ENCODE measurements around the gene GALNT1. TPM values are rescaled to one million over a fixed set of nuclear protein-coding genes. Genes with fewer than 3 reads are reported as not detected.
A peak's percentile ranks its signal among the peaks of the same experiment; 100 is the strongest.

Gene GALNT1
- polyA plus RNA-seq, 4 donors: 56.2 to 94.7 (median 76.1) TPM

DNA sequence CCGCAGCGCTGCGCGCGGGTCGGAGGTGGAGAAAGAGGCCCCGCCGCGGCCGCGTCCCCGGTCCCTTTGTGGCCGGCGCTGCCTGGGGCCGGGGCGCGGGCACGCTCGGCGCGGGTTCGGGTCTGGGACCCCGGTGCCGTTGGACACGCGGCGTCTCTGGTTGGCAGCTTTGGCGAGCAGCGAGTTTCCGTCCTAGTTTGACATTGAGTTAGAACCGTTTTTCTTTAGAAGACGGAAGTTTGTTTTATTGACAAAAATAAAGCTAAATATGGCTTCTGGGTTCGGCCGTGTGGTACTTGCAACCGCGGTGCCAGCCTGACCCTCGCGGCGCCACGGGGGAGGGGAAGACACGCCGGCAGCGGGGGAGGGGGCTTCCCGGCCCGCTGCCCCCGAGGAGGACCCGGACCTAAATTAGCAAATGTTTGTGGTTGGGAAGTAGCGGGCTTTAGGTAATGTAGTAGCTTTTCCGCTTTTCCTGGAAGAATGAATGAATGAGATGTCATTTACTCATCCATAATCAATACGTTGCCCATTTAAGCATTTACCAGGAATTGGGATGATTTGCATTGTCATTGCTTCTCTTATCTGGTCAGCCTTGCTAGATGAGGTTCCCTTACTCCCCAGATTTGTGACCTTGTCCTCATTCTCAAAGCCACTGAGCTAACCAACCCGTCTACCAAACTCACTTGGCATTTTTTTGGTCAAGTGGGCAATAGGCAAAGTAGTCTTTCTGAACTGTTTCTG is 530 bp downstream of the GALNT1 start:
- DNase-seq (ENCODE audit: low read depth in 4 of 4, low spot score in 3 of 4): no peak

GRCh38 chr18:35582899-35583558 is 1.5 kb downstream of the GALNT1 start:
- DNase-seq (ENCODE audit: low read depth in 4 of 4, low spot score in 3 of 4): peak in 1 of 4 donors; percentile 37

DNA sequence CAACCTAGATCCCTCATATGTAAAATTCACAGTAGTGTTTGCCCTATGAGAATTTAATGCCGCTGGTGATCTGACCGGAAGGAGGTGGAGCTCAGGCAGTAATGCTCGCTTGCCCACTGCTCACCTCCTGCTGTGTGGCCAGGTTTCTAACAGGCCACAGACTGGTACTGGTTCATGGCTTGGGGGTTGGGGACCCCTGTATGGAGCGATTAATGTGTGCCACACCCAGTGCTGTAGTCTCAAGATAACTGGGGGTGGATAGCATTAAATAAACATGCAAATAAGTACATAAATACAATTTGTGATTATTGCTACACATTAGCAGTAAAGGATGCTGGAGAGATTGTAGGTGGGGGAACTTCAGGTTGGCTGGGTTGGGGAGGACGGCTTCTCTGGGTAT is 3.2 kb downstream of the GALNT1 start:
- DNase-seq (ENCODE audit: low read depth in 4 of 4, low spot score in 3 of 4): no peak

- no peak for DNase-seq (ENCODE audit: low read depth in 4 of 4, low spot score in 3 of 4)
These were observed 4.1 kb downstream of the GALNT1 start for GRCh38 chr18:35585608-35586007.

GRCh38 chr18:35588122-35588521 is 6.6 kb downstream of the GALNT1 start:
- no peak for DNase-seq (ENCODE audit: low read depth in 4 of 4, low spot score in 3 of 4)

- no peak for DNase-seq (ENCODE audit: low read depth in 4 of 4, low spot score in 3 of 4)
These were observed 7.5 kb downstream of the GALNT1 start for GRCh38 chr18:35588995-35589394.

DNA sequence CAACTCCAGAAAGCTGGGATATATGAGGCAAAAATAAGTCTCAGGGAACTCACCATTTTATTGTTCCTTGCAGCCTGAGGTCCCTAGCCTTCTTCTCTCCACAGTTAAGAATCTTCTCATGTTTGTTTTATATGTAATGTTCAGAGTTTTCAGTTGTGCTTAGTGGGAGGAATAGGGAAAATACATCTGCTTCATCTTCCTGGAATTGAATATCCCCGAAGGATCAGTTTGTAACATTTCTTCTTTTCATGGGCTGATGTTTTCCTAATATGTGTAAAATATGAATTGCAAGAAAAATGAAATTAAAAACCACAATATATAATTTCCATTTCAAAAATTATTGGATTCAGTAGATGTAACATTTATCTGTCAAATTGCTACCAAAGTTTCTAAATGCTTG is 8.0 kb downstream of the GALNT1 start:
- no peak for DNase-seq (ENCODE audit: low read depth in 4 of 4, low spot score in 3 of 4)

- no peak for DNase-seq (ENCODE audit: low read depth in 4 of 4, low spot score in 3 of 4)
These were observed 9.4 kb downstream of the GALNT1 start for GRCh38 chr18:35590935-35591334.

DNA sequence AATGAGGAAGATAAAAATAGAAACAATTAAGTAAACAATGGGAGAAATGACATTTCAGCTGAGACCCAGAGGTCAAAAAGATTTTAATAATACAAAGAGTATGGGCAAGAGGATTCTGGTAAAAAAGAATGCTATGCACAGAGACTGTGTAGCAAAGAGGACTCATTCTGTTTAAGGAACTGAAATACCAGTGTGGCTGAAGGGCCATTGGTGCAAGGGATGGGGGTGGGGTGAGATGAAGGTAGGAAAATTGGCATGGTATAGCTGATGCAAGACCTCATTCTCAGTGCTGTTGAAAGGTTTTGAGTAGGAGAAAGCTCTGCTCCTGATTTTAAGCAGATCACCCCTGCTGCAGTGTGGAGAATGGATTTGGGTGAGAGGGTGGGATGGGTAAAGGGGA is 10.8 kb downstream of the GALNT1 start:
- no peak for DNase-seq (ENCODE audit: low read depth in 4 of 4, low spot score in 3 of 4)

DNA sequence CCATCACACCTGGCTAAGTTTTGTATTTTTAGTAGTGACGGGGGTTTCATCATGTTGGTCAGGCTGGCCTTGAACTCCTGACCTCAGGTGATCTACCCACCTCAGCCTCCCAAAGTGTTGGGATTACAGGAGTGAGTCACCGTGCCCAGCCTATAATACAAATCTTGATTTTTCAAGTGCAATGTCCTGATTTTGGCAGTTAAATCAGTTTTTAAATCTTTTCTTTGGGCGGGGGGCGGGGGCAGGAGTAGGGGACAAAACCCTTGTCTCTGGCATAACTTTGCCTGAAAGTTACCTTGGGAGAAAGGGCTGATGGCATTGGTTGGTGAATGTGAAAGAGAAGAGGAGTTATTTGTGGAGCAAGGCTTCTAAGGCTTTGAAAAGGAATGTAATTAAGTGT is 12.3 kb downstream of the GALNT1 start:
- no peak for DNase-seq (ENCODE audit: low read depth in 4 of 4, low spot score in 3 of 4)

DNA sequence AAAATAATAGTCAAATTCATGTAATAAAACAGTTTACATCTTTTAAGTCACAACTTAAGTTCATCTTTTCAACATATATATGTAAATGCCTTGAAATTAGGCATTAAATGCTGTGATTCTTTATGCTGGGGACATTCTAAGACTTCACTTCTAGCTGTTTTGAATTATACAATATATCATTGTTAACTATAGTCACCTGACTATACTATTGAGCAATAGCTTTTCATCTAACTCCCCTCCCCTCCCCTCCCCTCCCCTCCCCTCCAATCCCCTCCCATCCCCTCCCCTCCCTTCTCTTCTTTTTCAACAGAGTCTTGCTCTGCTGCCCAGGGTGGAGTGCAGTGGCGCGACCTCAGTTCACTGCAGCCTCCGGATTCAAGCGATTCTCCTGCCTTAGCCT is 16.2 kb downstream of the GALNT1 start:
- DNase-seq (ENCODE audit: low read depth in 4 of 4, low spot score in 3 of 4): no peak

GRCh38 chr18:35602193-35602820 is 20.8 kb downstream of the GALNT1 start:
- no peak for DNase-seq (ENCODE audit: low read depth in 4 of 4, low spot score in 3 of 4)

DNA sequence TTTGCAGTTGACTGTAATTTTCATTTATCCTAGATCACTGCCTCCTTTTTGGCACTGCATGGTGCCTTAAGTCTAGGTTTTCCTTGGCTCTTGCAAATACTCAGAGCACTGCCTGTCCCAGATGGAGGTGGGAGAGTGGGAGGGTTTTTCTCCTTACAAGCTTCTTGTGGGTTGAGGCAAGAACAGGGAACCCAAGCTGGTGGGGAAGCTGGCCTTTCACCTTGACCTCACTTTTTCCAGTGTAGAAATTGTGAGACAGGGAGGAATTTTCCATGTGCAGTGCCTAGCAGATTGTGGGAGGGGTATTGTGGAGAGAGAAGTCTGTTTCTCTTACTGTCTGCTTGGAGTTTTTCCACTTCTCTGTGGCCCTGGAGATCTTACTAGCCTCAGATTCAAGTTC is 21.5 kb downstream of the GALNT1 start:
- no peak for DNase-seq (ENCODE audit: low read depth in 4 of 4, low spot score in 3 of 4)

DNA sequence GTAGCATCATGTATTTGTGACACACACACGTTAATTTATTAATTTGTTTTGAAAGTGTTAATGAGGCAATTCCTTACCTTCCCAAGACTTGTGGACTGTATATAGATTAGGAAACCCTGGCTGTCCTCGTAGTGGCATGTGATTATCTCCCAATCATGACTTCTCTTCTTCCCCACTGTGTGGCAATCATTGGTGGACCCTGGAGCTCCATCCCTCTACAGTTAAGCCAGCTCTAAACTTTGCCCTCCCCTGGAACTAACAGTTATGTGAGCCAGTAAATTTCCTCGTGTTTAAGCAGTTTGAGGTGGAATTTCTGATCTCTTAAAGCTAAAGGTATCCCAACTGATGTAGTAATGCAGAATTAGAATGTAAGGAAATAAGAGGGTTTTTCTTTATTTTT is 22.0 kb downstream of the GALNT1 start:
- no peak for DNase-seq (ENCODE audit: low read depth in 4 of 4, low spot score in 3 of 4)

- no peak for DNase-seq (ENCODE audit: low read depth in 4 of 4, low spot score in 3 of 4)
These were observed 22.8 kb downstream of the GALNT1 start for GRCh38 chr18:35604369-35604768.

DNA sequence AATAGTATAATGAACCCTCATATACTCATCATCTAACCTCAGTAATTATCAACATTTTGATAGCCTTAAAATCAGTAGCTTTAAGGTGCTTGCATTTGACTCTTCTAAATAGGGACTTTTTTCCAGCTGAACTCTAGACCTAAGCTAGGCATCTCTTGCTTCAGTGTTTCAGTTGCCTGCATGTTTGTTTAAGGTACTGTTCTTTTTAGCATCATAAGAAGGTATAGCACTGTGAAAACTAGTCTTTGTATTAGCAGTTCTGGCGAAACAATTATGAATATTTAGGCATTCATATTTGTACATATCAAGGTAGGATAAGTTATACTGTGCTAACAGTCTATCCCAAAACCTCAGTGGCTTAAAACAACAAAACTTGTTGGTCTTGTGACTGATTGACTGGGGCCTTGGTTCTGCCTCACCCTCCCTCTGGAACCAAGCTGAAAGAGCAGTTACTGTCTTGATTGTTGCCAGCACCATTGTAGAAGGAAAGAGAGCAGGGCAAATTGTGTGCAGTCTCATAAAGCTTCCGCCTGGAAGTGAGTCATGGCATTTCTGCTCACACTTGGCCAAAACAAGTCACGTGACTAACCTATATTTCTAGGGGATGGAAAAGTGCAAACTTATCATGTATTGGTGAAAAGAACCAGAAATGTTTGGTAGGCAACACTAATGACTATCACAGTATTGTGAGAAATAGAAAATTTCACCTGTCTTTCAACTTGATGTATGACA is 24.3 kb downstream of the GALNT1 start:
- DNase-seq (ENCODE audit: low read depth in 4 of 4, low spot score in 3 of 4): no peak

GRCh38 chr18:35609236-35609635 is 27.7 kb downstream of the GALNT1 start:
- no peak for DNase-seq (ENCODE audit: low read depth in 4 of 4, low spot score in 3 of 4)

DNA sequence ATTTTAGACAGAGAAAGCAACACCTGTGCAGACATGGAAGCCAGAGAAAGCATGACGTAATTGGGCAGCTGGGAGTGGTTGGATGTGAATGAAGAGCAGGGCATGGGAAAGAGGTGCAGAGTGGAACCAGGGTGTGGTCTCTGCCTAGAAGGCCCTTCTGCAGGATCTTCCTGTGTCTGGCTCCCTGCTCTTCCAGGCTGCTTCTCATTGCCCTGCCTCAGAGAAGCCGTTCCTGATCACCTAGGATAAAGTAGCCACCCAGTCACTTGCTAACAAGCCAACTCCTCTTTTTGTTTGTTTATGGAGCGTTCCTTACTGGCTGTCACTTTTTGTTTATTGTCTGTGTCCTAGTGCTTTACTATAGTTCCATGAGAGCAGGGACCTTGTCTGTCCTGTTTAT is 28.5 kb downstream of the GALNT1 start:
- DNase-seq (ENCODE audit: low read depth in 4 of 4, low spot score in 3 of 4): no peak

- no peak for DNase-seq (ENCODE audit: low read depth in 4 of 4, low spot score in 3 of 4)
These were observed 29.2 kb downstream of the GALNT1 start for GRCh38 chr18:35610724-35611123.

DNA sequence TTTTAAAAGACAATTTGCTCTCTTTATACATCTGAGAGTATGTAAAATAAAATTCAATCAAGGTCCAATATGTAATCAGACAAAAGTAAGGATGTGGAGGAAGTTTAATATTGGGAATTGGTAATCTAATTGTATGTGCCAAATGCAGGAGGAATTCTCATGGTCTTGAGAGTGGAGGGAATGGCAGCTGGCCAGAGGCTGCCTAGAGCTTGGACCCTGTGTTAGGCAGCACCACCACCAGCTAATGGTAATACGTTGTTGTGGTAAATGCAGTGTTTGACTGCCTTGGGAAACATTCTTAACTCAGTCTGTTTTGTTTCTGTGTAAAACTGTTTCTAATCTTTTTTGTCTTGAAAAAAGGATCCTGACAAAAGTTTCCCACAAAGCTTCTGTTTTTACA is 30.0 kb downstream of the GALNT1 start:
- DNase-seq (ENCODE audit: low read depth in 4 of 4, low spot score in 3 of 4): no peak

- no peak for DNase-seq (ENCODE audit: low read depth in 4 of 4, low spot score in 3 of 4)
These were observed 34.5 kb downstream of the GALNT1 start for GRCh38 chr18:35616074-35616473.
